AG04450 (cell line): ENCODE results near the gene ACP3. TPM values are rescaled to one million over a fixed set of nuclear protein-coding genes. Genes with fewer than 3 reads are reported as not detected.

Experiments
- CTCF ChIA-PET: fragments of 300-600, 350-600 bp; formaldehyde crosslinking; extraction: SDS; loops from one replicate; lab custom pipeline; 2022; ENCODE audit warnings: antibody characterized with exemption, inconsistent platforms; lab: Charles Lee
- POLR2A ChIA-PET: fragments of 350-600 bp; formaldehyde crosslinking; extraction: SDS; loops from one replicate; lab custom pipeline; 2021; ENCODE audit warnings: antibody characterized with exemption, inconsistent platforms; lab: Yijun Ruan, JAX
- DNase-seq: peaks from one replicate; pipeline ENCODE4 v3.0.0-alpha.2; 2011; ENCODE audit warnings: low read depth, low spot score
- H3K27ac ChIP-seq: one replicate; pipeline ENCODE4 v1.5.1; 2012; ENCODE audit warnings: low read depth, low read length, control low read depth
- H3K27me3 ChIP-seq: one replicate; pipeline ENCODE4 v1.6.0; 2012; ENCODE audit warnings: low read length; ENCODE audit not compliant: control insufficient read depth, insufficient read depth
- H3K4me3 ChIP-seq: 2 replicates; pipeline ENCODE4 v1.5.1; 2011; ENCODE audit warnings: mild to moderate bottlenecking, low read depth, low read length, control low read depth
- H3K9me3 ChIP-seq: 2 replicates; pipeline ENCODE4 v1.5.1; 2012; ENCODE audit warnings: low read length; ENCODE audit not compliant: control insufficient read depth, insufficient read depth
- polyA plus RNA-seq: library from polyadenylated mRNA; depleted of rRNA; stranded (reverse); fragments of >200 nt; gene quantifications from 2 replicates; pipeline ENCODE4 v1.2.3, GENCODE V29; 2011
- TF ChIP-seq, protein P1 (sequence below): IDR thresholded peaks from 2 replicates; pipeline ENCODE4 v1.5.1; 2011; ENCODE audit warnings: low read depth, low read length, control low read depth, inconsistent platforms

Gene ACP3
- polyA plus RNA-seq, 1 experiment: 0.71 TPM

DNA sequence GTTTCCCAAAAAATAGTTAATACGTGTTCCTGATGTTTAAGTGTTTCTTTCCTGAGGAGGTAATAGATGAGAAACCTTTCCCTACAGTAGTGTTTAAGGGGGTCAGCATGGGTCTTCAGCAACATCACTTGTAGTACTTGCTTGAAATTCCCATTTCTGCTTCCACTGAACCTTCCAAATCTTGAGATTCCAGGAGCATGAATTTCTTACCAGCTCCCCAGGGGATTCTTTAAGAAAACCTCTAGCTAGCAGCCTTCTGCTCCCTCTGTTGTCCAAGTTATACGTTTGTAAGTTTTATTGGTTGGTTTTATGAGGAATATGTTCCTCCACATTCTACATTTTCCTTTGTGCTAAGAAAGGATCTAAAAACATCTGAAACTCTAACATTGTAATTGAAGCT is 38.2 kb upstream of the ACP3 start:
- TF ChIP-seq, protein P1, sequence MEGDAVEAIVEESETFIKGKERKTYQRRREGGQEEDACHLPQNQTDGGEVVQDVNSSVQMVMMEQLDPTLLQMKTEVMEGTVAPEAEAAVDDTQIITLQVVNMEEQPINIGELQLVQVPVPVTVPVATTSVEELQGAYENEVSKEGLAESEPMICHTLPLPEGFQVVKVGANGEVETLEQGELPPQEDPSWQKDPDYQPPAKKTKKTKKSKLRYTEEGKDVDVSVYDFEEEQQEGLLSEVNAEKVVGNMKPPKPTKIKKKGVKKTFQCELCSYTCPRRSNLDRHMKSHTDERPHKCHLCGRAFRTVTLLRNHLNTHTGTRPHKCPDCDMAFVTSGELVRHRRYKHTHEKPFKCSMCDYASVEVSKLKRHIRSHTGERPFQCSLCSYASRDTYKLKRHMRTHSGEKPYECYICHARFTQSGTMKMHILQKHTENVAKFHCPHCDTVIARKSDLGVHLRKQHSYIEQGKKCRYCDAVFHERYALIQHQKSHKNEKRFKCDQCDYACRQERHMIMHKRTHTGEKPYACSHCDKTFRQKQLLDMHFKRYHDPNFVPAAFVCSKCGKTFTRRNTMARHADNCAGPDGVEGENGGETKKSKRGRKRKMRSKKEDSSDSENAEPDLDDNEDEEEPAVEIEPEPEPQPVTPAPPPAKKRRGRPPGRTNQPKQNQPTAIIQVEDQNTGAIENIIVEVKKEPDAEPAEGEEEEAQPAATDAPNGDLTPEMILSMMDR: no peak
- H3K4me3 ChIP-seq: no peak overlapping the region
- H3K27ac ChIP-seq: no peak overlapping the region
- ChIA-PET POLR2A (no interaction called here), CTCF (interaction anchor here (3.0 kb wide), 1 partner anchor 11 kb away, joined by 8 read pairs; no protein-coding TSS in a partner anchor)
- no peak for DNase-seq
- H3K27me3 ChIP-seq: no peaks in the 10 kb centered on the region
- H3K9me3 ChIP-seq: no peaks in the 10 kb centered on the region; the same call in 1 of the 2 replicates

DNA sequence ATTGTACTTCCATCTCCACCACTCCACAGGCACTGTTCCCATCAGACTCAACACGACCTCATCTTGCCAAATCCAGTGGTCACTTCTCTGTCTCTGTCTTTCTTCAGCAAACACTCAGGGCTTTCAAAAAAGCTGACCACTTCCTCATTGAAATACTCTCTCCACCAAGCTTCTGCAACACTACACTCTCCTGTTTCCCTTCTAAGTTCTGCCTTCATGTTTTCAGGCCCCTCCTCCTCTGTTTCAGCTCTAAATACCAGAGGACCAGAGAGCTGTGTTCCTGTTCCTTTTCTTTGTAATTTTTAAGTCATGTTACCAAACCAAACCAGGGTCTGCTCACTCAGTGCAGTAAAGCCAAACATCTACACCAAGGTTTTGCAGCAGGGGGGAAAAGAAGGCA is 33.8 kb upstream of the ACP3 start:
- H3K27me3 ChIP-seq: no peaks in the 10 kb centered on the region
- no peaks in the 10 kb centered on the region; the same call in 1 of the 2 replicates for H3K9me3 ChIP-seq
- TF ChIP-seq, protein P1: no peak
- DNase-seq: no peak
- POLR2A ChIA-PET: no interaction called here
- CTCF ChIA-PET: interaction anchor here (0.9 to 1.5 kb wide), 2 partner anchors 60 to 61 kb away, joined by 3 to 4 read pairs; no protein-coding TSS in a partner anchor
- H3K4me3 ChIP-seq: no peak overlapping the region
- H3K27ac ChIP-seq: no peak overlapping the region

DNA sequence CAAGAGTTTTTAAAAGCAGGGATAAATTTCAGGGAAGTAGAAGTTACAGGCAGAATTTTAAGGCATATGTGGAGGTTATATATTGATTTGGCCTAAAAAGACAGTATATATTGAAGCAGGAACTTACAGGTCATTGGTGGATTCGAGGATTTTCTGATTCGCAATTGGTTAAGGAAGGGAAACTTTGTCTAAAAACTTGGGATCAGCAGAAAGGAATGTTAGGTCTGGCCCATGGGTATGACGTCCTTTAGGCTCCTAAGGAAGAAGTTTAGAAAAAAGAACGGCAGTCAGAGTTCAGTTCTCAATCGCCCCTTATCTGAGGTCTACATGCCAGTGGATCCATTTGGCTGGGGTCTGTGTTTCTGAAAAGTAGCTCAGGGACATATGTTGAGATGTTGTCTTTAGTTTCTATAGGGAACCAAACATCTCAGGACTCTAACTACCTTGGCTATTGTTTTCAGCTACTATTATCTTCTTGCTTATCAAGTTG is 33.2 kb upstream of the ACP3 start:
- no peaks in the 10 kb centered on the region for H3K27me3 ChIP-seq
- TF ChIP-seq, protein P1: no peak
- POLR2A ChIA-PET: no interaction called here
- no peaks in the 10 kb centered on the region; the same call in 1 of the 2 replicates for H3K9me3 ChIP-seq
- no peak overlapping the region for H3K4me3 ChIP-seq
- CTCF ChIA-PET: interaction anchor here (0.9 to 1.5 kb wide), 2 partner anchors 59 to 60 kb away, joined by 3 to 4 read pairs; no protein-coding TSS in a partner anchor
- H3K27ac ChIP-seq: no peak overlapping the region
- no peak for DNase-seq

DNA sequence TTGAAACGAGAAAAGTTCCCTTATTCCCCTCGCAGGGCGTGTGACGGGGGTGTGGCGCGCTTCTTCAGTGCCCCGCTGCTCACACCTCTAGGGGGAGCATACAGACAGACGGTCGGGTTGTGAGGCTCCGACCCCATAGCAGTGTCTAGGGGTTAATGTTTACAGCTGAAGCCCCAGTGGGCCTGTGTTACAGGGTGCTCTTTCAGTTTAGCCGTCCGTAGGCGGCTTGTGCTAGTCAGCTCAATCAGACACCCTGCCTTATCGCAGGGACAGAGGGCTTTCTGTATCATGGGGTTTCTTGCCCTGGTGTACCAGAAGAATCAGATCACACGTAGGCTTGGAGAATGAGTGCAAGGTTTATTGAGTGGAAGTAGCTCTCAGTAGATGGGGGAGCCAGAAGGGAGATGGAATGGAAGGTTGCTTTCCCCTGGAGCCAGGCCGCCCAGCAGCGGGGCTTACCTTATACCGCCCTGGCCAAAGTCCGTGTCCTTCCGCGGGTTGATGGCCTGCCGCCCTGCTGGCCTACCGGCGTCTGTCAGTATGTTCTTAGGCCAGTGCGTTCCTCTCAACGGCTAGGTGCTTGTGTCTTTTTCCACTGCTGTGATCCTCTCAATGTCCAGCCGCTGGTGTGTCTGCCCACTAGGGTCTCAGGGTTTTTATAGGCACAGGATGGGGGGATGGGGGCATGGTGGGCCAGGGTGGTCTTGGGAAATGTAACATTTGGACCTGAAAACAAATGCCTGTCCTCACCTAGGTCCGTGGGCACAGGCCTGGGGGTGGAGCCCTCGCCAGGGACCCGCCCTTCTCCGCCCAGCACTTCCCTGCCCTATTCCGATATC is 32.2 kb upstream of the ACP3 start:
- CTCF ChIA-PET: interaction anchor here (1.5 kb wide), 1 partner anchor 59 kb away, joined by 3 read pairs; no protein-coding TSS in a partner anchor
- POLR2A ChIA-PET: no interaction called here

More for the DNA sequence above, 32.2 kb upstream of the ACP3 start:
- H3K4me3 ChIP-seq: no peak overlapping the region
- H3K9me3 ChIP-seq: no peaks in the 10 kb centered on the region; the same call in 1 of the 2 replicates
- no peak for DNase-seq
- TF ChIP-seq, protein P1: no peak
- no peaks in the 10 kb centered on the region for H3K27me3 ChIP-seq
- H3K27ac ChIP-seq: no peak overlapping the region
